ENCODE data around the gene PCSK9. TPM values are rescaled to one million over a fixed set of nuclear protein-coding genes. Genes with fewer than 3 reads are reported as not detected.

Gene PCSK9
- total RNA-seq (not detected), polyA plus RNA-seq (not detected)

DNA sequence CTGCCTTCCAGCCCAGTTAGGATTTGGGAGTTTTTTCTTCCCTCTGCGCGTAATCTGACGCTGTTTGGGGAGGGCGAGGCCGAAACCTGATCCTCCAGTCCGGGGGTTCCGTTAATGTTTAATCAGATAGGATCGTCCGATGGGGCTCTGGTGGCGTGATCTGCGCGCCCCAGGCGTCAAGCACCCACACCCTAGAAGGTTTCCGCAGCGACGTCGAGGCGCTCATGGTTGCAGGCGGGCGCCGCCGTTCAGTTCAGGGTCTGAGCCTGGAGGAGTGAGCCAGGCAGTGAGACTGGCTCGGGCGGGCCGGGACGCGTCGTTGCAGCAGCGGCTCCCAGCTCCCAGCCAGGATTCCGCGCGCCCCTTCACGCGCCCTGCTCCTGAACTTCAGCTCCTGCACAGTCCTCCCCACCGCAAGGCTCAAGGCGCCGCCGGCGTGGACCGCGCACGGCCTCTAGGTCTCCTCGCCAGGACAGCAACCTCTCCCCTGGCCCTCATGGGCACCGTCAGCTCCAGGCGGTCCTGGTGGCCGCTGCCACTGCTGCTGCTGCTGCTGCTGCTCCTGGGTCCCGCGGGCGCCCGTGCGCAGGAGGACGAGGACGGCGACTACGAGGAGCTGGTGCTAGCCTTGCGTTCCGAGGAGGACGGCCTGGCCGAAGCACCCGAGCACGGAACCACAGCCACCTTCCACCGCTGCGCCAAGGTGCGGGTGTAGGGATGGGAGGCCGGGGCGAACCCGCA lies at the start of gene PCSK9:
TSS of gene PCSK9 (plus strand) at position 207 of the 741 bp plus-strand sequence. CDS start at position 497, 290 bp downstream.
- CTCF ChIA-PET: no interaction called here
- Histone ChIP-seq H3K4me1 (ENCODE audit: insufficient read depth, low read length) (no peaks in the 10 kb centered on the region), H3K4me3 (ENCODE audit: low read length) (no peak within 1 kb of the TSS), H3K9me3 (ENCODE audit: low read length) (no peaks in the 10 kb centered on the region), H3K36me3 (ENCODE audit: insufficient read depth, low read length) (no peaks in the 10 kb centered on the region), H3K27ac (ENCODE audit: low read depth, low read length) (peak within 1 kb of the TSS; percentile 24), H3K27me3 (ENCODE audit: insufficient read depth, low read length, poor library complexity, severe bottlenecking) (peaks cover 3% of the 10 kb centered on the region)
- H3K27ac Mint-ChIP-seq: no peak within 1 kb of the TSS
- no peaks in the 10 kb centered on the region for H3K36me3 Mint-ChIP-seq
- POLR2A ChIA-PET: no interaction called here
- DNase-seq: no peak
- peaks cover 0 to 11% (median 0%) of the 10 kb centered on the region in 3 donors for H3K4me1 Mint-ChIP-seq
- no peak within 1 kb of the TSS for H3K4me3 Mint-ChIP-seq
- H3K27me3 Mint-ChIP-seq: peaks cover 49 to 62% of the 10 kb centered on the region in 2 donors
- no peaks in the 10 kb centered on the region for H3K9me3 Mint-ChIP-seq

DNA sequence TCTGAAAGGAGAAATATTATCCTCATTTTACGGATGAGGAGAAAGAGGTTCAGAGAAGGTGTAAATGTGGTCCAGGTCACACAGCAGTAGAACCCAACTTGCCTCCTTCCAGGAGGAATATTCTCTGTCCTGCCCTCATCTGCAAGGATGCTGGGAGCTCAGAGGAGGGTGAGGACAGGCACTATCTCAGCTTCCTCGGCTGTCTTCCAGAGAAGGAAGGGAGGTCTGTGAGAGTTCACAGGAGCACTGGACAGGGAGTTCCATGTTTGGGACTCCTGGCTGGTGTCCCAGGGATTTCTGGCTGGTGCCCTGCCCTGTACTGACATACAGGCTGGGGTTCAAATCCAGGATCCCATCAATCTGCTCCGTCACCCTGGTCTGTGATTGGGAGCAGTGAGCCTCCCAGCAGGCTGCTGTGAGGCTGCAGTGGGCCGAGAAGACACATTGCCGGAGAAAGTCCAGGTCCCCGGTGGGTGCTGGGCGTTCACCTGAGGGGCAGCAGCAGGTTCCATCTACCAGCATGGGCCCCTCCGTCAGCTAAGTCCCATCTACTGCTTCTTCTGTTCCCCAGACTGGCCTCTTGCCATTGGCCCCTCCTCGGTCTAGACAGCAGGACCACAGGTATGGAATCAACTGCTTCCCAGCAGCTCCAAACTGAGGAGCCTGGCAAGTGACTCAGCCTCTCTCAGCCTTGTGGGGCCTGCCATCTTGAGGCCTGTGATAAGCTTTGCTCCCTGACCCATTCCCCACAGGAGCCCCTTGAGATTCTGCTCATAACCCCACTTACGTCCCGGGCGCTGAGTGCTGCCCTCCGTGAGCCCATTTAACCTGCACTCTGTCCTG lies 49.2 kb upstream of the PCSK9 start:
- ChIA-PET POLR2A (no interaction called here), CTCF (interaction anchor here (1.8 to 1.9 kb wide), 2 partner anchors 40 to 45 kb away, joined by 4 to 6 read pairs; no protein-coding TSS in a partner anchor)
- H3K4me3 Mint-ChIP-seq: no peak overlapping the region

DNA sequence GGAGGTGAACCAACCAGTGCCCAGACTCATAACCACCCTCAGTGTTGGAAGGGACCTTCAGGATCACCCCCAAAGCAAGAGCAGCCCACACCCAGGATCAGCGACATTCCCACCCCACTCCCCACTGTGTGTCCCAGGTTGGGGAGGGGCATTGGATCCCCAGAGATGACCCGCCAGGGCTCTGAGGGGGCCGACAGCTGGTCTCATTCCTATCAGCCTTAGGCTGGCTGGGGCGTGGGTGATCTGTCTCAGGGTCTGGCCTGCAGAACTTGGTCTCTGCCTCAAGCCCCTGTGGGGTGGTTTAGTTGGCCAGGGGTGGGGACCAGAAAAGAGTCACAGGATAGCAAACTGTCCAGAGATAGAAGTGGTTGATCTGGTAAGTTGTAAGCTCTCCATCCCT lies 48.4 kb upstream of the PCSK9 start:
- H3K4me3 Mint-ChIP-seq: no peak overlapping the region
- H3K36me3 ChIP-seq (ENCODE audit: insufficient read depth, low read length): no peaks in the 10 kb centered on the region
- H3K4me1 ChIP-seq (ENCODE audit: insufficient read depth, low read length): peaks cover 10% of the 10 kb centered on the region
- H3K4me3 ChIP-seq (ENCODE audit: low read length): no peak overlapping the region
- DNase-seq: no peak
- peaks cover 12 to 13% (median 13%) of the 10 kb centered on the region in 3 donors for H3K4me1 Mint-ChIP-seq
- CTCF ChIA-PET: interaction anchor here (1.8 to 1.9 kb wide), 2 partner anchors 40 to 46 kb away, joined by 4 to 6 read pairs; no protein-coding TSS in a partner anchor
- POLR2A ChIA-PET: no interaction called here
- no peaks in the 10 kb centered on the region for H3K27me3 ChIP-seq (ENCODE audit: insufficient read depth, low read length, poor library complexity, severe bottlenecking)
- no peaks in the 10 kb centered on the region for H3K9me3 Mint-ChIP-seq
- H3K36me3 Mint-ChIP-seq: peaks cover 0 to 1% (median 0%) of the 10 kb centered on the region in 3 donors
- H3K9me3 ChIP-seq (ENCODE audit: low read length): no peaks in the 10 kb centered on the region
- H3K27me3 Mint-ChIP-seq: peaks cover 6 to 11% of the 10 kb centered on the region in 2 donors
- peak overlapping the region in 3 of 8 donors; percentile 14 to 83 (median 40) for H3K27ac Mint-ChIP-seq
- H3K27ac ChIP-seq (ENCODE audit: low read depth, low read length): no peak overlapping the region

More for the DNA sequence above, 49.2 kb upstream of the PCSK9 start:
- no peak overlapping the region for H3K27ac ChIP-seq (ENCODE audit: low read depth, low read length)
- Mint-ChIP-seq H3K27ac (peak overlapping the region in 2 of 8 donors; percentile 14 to 35), H3K9me3 (no peaks in the 10 kb centered on the region), H3K36me3 (peaks cover 0 to 1% (median 0%) of the 10 kb centered on the region in 3 donors), H3K27me3 (peaks cover 2 to 8% of the 10 kb centered on the region in 2 donors), H3K4me1 (peaks cover 5 to 6% (median 6%) of the 10 kb centered on the region in 3 donors)
- no peaks in the 10 kb centered on the region for H3K27me3 ChIP-seq (ENCODE audit: insufficient read depth, low read length, poor library complexity, severe bottlenecking)
- DNase-seq: no peak
- H3K36me3 ChIP-seq (ENCODE audit: insufficient read depth, low read length): no peaks in the 10 kb centered on the region
- H3K4me1 ChIP-seq (ENCODE audit: insufficient read depth, low read length): peaks cover 2% of the 10 kb centered on the region
- no peak overlapping the region for H3K4me3 ChIP-seq (ENCODE audit: low read length)
- H3K9me3 ChIP-seq (ENCODE audit: low read length): no peaks in the 10 kb centered on the region

DNA sequence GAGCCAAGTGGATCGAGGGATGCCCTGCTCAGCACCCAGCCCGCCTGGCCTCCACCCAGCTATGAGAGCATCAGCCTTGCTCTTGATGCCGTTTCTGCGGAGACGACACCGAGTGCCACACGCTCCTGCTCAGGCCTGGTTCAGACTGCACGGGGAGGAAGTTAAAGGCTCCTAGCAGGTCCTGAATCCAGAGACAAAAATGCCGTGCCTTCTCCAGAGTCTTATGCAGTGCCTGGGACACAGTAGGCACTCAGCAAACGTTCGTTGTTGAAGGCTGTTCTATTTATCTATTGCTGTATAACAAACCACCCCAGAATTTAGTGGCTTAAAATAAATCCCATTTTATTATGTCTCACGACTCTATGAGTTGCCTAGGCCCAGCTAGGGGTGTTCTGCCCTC lies 47.4 kb upstream of the PCSK9 start:
- Mint-ChIP-seq H3K4me3 (no peak overlapping the region), H3K27me3 (peaks cover 9 to 20% of the 10 kb centered on the region in 2 donors), H3K9me3 (no peaks in the 10 kb centered on the region), H3K4me1 (peaks cover 22 to 23% (median 22%) of the 10 kb centered on the region in 3 donors), H3K36me3 (peaks cover 0 to 1% (median 0%) of the 10 kb centered on the region in 3 donors), H3K27ac (peak overlapping the region in 4 of 8 donors; percentile 3 to 91 (median 56))
- Histone ChIP-seq H3K4me3 (ENCODE audit: low read length) (no peak overlapping the region), H3K27me3 (ENCODE audit: insufficient read depth, low read length, poor library complexity, severe bottlenecking) (peaks cover 1% of the 10 kb centered on the region), H3K4me1 (ENCODE audit: insufficient read depth, low read length) (peaks cover 16% of the 10 kb centered on the region), H3K27ac (ENCODE audit: low read depth, low read length) (no peak overlapping the region), H3K9me3 (ENCODE audit: low read length) (no peaks in the 10 kb centered on the region), H3K36me3 (ENCODE audit: insufficient read depth, low read length) (no peaks in the 10 kb centered on the region)
- DNase-seq: no peak
- POLR2A ChIA-PET: no interaction called here
- CTCF ChIA-PET: interaction anchor here (1.8 kb wide), 1 partner anchor 47 kb away, joined by 4 read pairs; no protein-coding TSS in a partner anchor

DNA sequence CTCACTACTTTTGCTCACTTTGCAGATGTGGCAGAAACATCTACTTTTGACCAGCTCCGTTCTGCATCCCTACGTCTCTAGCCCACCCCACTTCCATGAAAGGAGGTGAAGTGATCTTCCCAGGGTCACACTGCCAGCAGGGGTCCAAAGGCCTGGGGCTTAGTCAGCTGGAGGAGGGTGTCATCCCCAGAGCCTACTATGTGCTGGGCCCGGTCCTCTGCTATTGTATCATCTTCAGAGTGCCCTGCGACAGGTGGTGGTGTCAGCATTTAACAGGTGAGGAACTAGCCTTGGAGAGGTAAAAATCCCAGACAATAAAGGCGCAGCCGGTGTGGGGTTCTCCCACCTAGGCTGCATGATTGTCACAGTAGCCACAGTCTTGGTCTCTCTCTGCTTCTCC lies 46.2 kb upstream of the PCSK9 start:
- H3K36me3 Mint-ChIP-seq: peaks cover 0 to 1% (median 0%) of the 10 kb centered on the region in 3 donors
- Histone ChIP-seq H3K9me3 (ENCODE audit: low read length) (no peaks in the 10 kb centered on the region), H3K27ac (ENCODE audit: low read depth, low read length) (no peak overlapping the region), H3K27me3 (ENCODE audit: insufficient read depth, low read length, poor library complexity, severe bottlenecking) (peaks cover 13% of the 10 kb centered on the region), H3K4me3 (ENCODE audit: low read length) (no peak overlapping the region), H3K4me1 (ENCODE audit: insufficient read depth, low read length) (peaks cover 21% of the 10 kb centered on the region), H3K36me3 (ENCODE audit: insufficient read depth, low read length) (no peaks in the 10 kb centered on the region)
- peak overlapping the region in 3 of 8 donors; percentile 29 to 78 (median 40) for H3K27ac Mint-ChIP-seq
- ChIA-PET CTCF (no interaction called here), POLR2A (no interaction called here)
- no peak for DNase-seq
- H3K9me3 Mint-ChIP-seq: no peaks in the 10 kb centered on the region
- no peak overlapping the region for H3K4me3 Mint-ChIP-seq
- peaks cover 19 to 32% of the 10 kb centered on the region in 2 donors for H3K27me3 Mint-ChIP-seq
- peaks cover 22 to 30% (median 26%) of the 10 kb centered on the region in 3 donors for H3K4me1 Mint-ChIP-seq

DNA sequence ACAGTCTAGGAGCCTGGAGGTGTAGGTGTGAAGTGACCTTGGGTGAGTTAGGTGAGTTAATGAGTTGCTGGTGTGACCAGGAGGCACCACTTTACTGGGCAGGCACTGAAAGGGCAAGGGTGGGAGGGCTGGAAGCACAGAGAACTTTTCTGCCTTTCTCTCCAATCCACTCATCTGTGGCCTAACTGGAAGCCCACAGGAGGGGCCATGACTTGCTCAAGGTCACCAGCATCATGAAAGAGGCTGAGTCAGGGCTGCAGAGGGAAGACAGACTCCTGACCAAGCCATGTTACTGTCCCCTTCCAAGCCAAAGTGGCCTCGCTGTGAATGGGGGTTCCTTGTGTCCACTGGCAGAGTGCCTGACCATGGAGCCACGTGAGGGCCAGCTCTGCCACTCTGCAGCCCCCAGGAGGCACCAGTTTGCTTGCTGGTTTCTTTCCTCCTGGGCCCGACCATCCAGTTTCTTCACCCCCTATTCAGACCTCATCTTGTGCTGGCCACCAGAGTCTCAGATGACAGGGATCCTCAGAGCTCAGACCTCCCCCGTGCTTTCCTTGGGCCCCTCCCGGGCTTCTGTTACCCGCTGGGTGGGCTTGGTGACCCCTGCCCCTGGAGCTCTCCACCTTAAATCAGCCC lies 44.9 kb upstream of the PCSK9 start:
- H3K27me3 ChIP-seq (ENCODE audit: insufficient read depth, low read length, poor library complexity, severe bottlenecking): peaks cover 17% of the 10 kb centered on the region
- H3K9me3 ChIP-seq (ENCODE audit: low read length): no peaks in the 10 kb centered on the region
- DNase-seq: peak in 1 of 5 donors; percentile 23
- H3K27me3 Mint-ChIP-seq: peaks cover 22 to 43% of the 10 kb centered on the region in 2 donors
- H3K9me3 Mint-ChIP-seq: no peaks in the 10 kb centered on the region
- peak overlapping the region in 7 of 8 donors; percentile 71 to 90 (median 80) for H3K27ac Mint-ChIP-seq
- no peaks in the 10 kb centered on the region for H3K36me3 Mint-ChIP-seq
- H3K36me3 ChIP-seq (ENCODE audit: insufficient read depth, low read length): no peaks in the 10 kb centered on the region
- H3K27ac ChIP-seq (ENCODE audit: low read depth, low read length): no peak overlapping the region
- H3K4me3 Mint-ChIP-seq: no peak overlapping the region
- ChIA-PET CTCF (interaction anchor here (7.5 kb wide), 1 partner anchor 47 kb away, joined by 111 read pairs; no protein-coding TSS in a partner anchor), POLR2A (no interaction called here)
- peaks cover 22 to 30% (median 26%) of the 10 kb centered on the region in 3 donors for H3K4me1 Mint-ChIP-seq
- no peak overlapping the region for H3K4me3 ChIP-seq (ENCODE audit: low read length)
- peaks cover 21% of the 10 kb centered on the region for H3K4me1 ChIP-seq (ENCODE audit: insufficient read depth, low read length)

DNA sequence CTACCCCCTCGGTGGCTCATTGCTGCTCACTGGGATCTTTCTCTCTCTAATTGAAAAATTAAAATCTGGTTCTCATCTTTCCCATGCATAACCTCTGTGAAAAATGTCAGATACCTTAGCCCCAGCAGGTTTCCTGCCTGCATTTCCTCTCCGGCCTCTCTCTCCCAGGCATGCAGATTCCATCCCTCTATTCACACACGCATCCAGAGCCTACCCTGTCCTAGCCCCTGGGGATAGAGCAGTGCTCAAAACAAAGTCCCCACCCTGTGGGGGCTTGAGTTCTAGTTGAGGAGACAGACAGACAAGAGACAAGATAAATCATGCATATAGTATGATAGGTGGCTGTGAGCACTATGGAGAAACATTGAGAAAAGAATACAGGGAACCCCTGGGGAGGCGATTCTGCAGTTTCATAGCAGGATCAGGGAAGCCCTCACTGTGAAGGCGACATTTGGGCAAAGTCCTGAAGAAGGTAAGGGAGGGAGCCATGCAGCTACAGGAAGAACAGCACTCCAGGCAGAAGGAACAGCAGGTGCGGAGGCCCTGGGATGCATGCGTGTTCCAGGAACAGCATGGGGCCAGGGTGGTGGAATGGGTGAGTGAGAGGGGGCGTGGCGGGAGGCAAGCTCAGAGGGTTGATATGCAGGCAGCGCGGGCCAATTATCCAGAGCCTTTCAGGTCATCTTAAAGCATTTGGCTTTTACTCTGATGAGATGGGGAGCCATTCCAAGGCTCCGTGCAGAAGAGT lies 44.2 kb upstream of the PCSK9 start:
- Histone ChIP-seq H3K9me3 (ENCODE audit: low read length) (no peaks in the 10 kb centered on the region), H3K4me3 (ENCODE audit: low read length) (no peak overlapping the region), H3K27me3 (ENCODE audit: insufficient read depth, low read length, poor library complexity, severe bottlenecking) (peaks cover 17% of the 10 kb centered on the region), H3K36me3 (ENCODE audit: insufficient read depth, low read length) (no peaks in the 10 kb centered on the region), H3K4me1 (ENCODE audit: insufficient read depth, low read length) (peaks cover 21% of the 10 kb centered on the region), H3K27ac (ENCODE audit: low read depth, low read length) (no peak overlapping the region)
- Mint-ChIP-seq H3K9me3 (no peaks in the 10 kb centered on the region), H3K4me3 (peak overlapping the region; percentile 1 to 80 (median 71)), H3K27ac (peak overlapping the region; percentile 4 to 98 (median 74)), H3K36me3 (no peaks in the 10 kb centered on the region), H3K4me1 (peaks cover 22 to 30% (median 26%) of the 10 kb centered on the region in 3 donors), H3K27me3 (peaks cover 25 to 48% of the 10 kb centered on the region in 2 donors)
- DNase-seq: peak in 1 of 5 donors; percentile 43
- CTCF ChIA-PET: interaction anchor here (1.0 to 7.5 kb wide), 4 partner anchors 8 to 48 kb away, joined by 3 to 111 read pairs (median 6); no protein-coding TSS in a partner anchor
- POLR2A ChIA-PET: no interaction called here

All from CD8-positive, alpha-beta memory T cell (primary cell).